AG09319 (cell line): ENCODE results near the gene CTNNA1.

Source experiments
- DNase-seq: peaks from one replicate; pipeline ENCODE4 v3.0.0-alpha.2; 2010; ENCODE audit warnings: low read depth; ENCODE audit errors: extremely low read depth
- TF ChIP-seq, protein P1 (sequence below): IDR thresholded peaks from 2 replicates; pipeline ENCODE4 v1.5.1; 2011; ENCODE audit warnings: low read depth, mild to moderate bottlenecking, inconsistent platforms, low read length, moderate library complexity

CTNNA1 gene

DNA sequence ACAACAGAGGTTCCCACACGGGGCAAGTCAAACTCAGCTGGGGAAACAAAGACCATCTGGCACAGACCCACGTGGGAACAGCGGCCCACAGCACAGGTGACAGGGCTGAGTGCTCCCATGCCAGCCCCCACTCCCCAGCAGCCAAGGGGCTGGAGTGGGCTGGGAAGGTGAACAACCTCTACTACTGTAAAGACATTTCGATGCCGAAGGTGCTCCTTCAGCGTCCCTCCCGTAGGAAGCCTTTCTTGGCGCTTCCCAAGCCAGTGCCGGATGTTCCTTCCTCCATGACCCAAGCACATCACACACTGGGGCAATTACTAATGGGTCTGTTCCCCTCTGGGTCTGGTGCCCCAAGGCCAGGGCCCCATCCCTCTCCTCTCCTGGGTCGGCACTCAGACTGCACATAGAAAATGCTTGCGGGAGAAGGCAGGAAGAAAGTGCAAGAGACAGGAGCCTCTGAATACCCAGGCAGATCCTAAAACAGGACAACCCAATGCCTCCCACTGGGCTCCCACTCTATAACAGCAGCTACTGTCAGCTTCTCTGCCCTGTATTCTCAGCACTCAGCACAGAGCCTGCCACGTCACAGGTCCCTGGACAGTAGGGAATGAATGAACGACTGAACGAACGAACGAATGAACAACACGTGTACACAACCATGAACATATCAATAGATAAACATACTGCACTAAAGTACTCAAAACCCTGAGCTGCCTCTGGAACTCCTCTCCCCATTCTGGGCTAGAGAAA lies 198.9 kb downstream of the CTNNA1 start:
- no peak for DNase-seq
- TF ChIP-seq, protein P1, sequence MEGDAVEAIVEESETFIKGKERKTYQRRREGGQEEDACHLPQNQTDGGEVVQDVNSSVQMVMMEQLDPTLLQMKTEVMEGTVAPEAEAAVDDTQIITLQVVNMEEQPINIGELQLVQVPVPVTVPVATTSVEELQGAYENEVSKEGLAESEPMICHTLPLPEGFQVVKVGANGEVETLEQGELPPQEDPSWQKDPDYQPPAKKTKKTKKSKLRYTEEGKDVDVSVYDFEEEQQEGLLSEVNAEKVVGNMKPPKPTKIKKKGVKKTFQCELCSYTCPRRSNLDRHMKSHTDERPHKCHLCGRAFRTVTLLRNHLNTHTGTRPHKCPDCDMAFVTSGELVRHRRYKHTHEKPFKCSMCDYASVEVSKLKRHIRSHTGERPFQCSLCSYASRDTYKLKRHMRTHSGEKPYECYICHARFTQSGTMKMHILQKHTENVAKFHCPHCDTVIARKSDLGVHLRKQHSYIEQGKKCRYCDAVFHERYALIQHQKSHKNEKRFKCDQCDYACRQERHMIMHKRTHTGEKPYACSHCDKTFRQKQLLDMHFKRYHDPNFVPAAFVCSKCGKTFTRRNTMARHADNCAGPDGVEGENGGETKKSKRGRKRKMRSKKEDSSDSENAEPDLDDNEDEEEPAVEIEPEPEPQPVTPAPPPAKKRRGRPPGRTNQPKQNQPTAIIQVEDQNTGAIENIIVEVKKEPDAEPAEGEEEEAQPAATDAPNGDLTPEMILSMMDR: no peak

GRCh38 chr5:138952962-138953361 lies 199.7 kb downstream of the CTNNA1 start:
- TF ChIP-seq, protein P1: no peak
- DNase-seq: no peak

GRCh38 chr5:138953387-138954256 lies 200.4 kb downstream of the CTNNA1 start:
- TF ChIP-seq, protein P1: no peak
- peak; percentile 28 for DNase-seq

DNA sequence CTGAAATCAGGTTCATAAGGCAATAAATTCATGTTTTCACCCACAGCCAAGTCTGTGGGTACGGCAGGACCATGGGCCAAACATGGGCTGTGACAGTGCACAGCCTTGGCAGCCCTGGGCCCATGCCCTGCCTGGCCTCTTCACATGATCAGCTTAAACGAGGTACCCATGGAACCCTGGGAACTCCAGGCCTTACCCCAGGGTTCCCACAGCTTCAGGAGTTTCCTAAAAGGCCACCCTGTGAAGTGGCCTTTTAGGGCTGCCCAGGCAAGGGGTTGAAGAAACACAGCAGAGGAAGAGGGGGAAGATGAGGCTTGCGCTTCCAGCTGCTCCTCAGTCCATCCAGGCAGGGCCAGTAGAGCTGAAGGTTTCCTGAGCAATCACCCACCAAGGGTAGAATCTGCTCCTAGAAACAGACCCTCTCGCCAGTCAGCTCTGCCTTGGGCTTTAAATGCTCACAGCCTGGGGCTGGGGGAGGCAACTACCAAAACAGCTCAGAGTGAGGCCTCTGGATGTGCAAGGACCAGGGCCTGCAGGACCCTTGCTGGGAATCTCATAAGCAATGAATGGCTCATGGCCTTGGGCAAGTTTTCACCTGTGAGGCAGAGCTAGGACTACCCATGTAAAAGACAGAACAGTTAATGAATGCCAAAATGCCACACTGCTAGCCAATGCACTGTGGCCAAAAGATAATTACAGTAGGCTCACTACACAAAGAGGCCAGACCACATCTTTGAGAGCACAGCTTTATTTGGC lies 201.2 kb downstream of the CTNNA1 start:
- no peak for DNase-seq
- TF ChIP-seq, protein P1: no peak

GRCh38 chr5:138955013-138955660 lies 201.9 kb downstream of the CTNNA1 start:
- TF ChIP-seq, protein P1: no peak
- no peak for DNase-seq

GRCh38 chr5:138955671-138956295 lies 202.6 kb downstream of the CTNNA1 start:
- DNase-seq: no peak
- TF ChIP-seq, protein P1: no peak
